Measurements from ENCODE around the gene CSGALNACT2. TPM values are rescaled to one million over a fixed set of nuclear protein-coding genes. Genes with fewer than 3 reads are reported as not detected.
A peak's percentile ranks its signal among the peaks of the same experiment; 100 is the strongest.
"Not testable (repeated sequence)": the region's sequence is repeated elsewhere in the genome, so short reads cannot be mapped to it uniquely, and the experiment has no call there.

The CSGALNACT2 gene
- total and polyA plus RNA-seq, 3 experiments from 2014 or later = 21.0 to 23.7 (median 21.7) TPM

- no peaks in the 10 kb centered on the region for H3K27me3 ChIP-seq (ENCODE audit: insufficient read depth, low read length, poor library complexity, severe bottlenecking)
- no peak overlapping the region for H3K4me3 ChIP-seq (ENCODE audit: low read length)
- peaks cover 35% of the 10 kb centered on the region for H3K36me3 ChIP-seq (ENCODE audit: insufficient read depth, low read length)
- H3K4me1 Mint-ChIP-seq = peaks cover 24 to 48% (median 28%) of the 10 kb centered on the region in 3 donors
- POLR2A ChIA-PET = interaction anchor here (1.0 kb wide), 1 partner anchor 35 kb away, joined by 4 read pairs; the partner anchor contains the start of gene CSGALNACT2
- H3K27ac Mint-ChIP-seq = peak overlapping the region in 6 of 8 donors; percentile 19 to 70 (median 33)
- H3K27ac ChIP-seq (ENCODE audit: low read depth, low read length) = no peak overlapping the region
- H3K9me3 Mint-ChIP-seq = peaks cover 0 to 1% (median 0%) of the 10 kb centered on the region in 5 donors
- H3K27me3 Mint-ChIP-seq = no peaks in the 10 kb centered on the region
- H3K4me1 ChIP-seq (ENCODE audit: insufficient read depth, low read length) = peaks cover 6% of the 10 kb centered on the region
- CTCF ChIA-PET = interaction anchor here (1.3 kb wide), 1 partner anchor 49 kb away, joined by 3 read pairs; no protein-coding TSS in a partner anchor
- H3K4me3 Mint-ChIP-seq = no peak overlapping the region
- H3K9me3 ChIP-seq (ENCODE audit: low read length) = no peaks in the 10 kb centered on the region
- no peak for DNase-seq
- peaks cover 10 to 80% (median 53%) of the 10 kb centered on the region in 3 donors for H3K36me3 Mint-ChIP-seq
These were observed 34.4 kb downstream of the CSGALNACT2 start for GRCh38 chr10:43172645-43173044.

GRCh38 chr10:43173120-43173519 is 34.9 kb downstream of the CSGALNACT2 start:
- POLR2A ChIA-PET = no interaction called here
- DNase-seq = no peak
- peaks cover 14 to 83% (median 58%) of the 10 kb centered on the region in 3 donors for H3K36me3 Mint-ChIP-seq
- CTCF ChIA-PET = no interaction called here
- peaks cover 37% of the 10 kb centered on the region for H3K36me3 ChIP-seq (ENCODE audit: insufficient read depth, low read length)
- H3K9me3 ChIP-seq (ENCODE audit: low read length) = no peaks in the 10 kb centered on the region
- H3K27me3 Mint-ChIP-seq = no peaks in the 10 kb centered on the region
- peak overlapping the region in 6 of 8 donors; percentile 8 to 70 (median 33) for H3K27ac Mint-ChIP-seq
- H3K4me1 ChIP-seq (ENCODE audit: insufficient read depth, low read length) = peaks cover 6% of the 10 kb centered on the region
- H3K4me1 Mint-ChIP-seq = peaks cover 24 to 48% (median 28%) of the 10 kb centered on the region in 3 donors
- H3K27ac ChIP-seq (ENCODE audit: low read depth, low read length) = no peak overlapping the region
- H3K4me3 ChIP-seq (ENCODE audit: low read length) = no peak overlapping the region
- H3K9me3 Mint-ChIP-seq = peaks cover 0 to 1% (median 0%) of the 10 kb centered on the region in 5 donors
- H3K4me3 Mint-ChIP-seq = no peak overlapping the region
- H3K27me3 ChIP-seq (ENCODE audit: insufficient read depth, low read length, poor library complexity, severe bottlenecking) = no peaks in the 10 kb centered on the region

DNA sequence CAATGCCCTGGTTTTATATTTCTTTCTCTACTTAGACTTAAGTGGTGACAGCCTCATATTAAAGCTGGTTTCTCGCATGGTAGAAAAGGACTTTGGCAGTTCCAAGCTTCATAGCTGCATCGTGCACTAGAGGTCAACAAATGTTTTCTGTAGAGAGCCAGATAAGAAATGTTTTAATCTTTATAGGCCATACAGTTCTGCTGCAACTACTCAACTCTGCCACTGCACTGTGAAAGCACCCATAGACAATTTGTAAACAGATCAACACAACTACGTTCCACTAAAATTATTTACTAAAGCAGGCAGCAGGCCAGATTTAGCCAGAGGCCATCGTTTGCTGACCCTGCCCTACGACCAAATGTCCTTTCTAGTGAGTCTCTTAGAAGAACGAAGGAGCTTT is 36.7 kb downstream of the CSGALNACT2 start:
- Mint-ChIP-seq H3K4me3 (no peak overlapping the region), H3K4me1 (peaks cover 24 to 35% (median 28%) of the 10 kb centered on the region in 3 donors), H3K27me3 (no peaks in the 10 kb centered on the region), H3K9me3 (peaks cover 0 to 5% (median 2%) of the 10 kb centered on the region in 5 donors), H3K27ac (peak overlapping the region in 1 of 8 donors; percentile 30), H3K36me3 (peaks cover 26 to 85% (median 58%) of the 10 kb centered on the region in 3 donors)
- ChIA-PET POLR2A (no interaction called here), CTCF (no interaction called here)
- no peak for DNase-seq
- Histone ChIP-seq H3K4me1 (ENCODE audit: insufficient read depth, low read length) (peaks cover 6% of the 10 kb centered on the region), H3K27me3 (ENCODE audit: insufficient read depth, low read length, poor library complexity, severe bottlenecking) (no peaks in the 10 kb centered on the region), H3K9me3 (ENCODE audit: low read length) (no peaks in the 10 kb centered on the region), H3K27ac (ENCODE audit: low read depth, low read length) (no peak overlapping the region), H3K36me3 (ENCODE audit: insufficient read depth, low read length) (peaks cover 34% of the 10 kb centered on the region), H3K4me3 (ENCODE audit: low read length) (no peak overlapping the region)

DNA sequence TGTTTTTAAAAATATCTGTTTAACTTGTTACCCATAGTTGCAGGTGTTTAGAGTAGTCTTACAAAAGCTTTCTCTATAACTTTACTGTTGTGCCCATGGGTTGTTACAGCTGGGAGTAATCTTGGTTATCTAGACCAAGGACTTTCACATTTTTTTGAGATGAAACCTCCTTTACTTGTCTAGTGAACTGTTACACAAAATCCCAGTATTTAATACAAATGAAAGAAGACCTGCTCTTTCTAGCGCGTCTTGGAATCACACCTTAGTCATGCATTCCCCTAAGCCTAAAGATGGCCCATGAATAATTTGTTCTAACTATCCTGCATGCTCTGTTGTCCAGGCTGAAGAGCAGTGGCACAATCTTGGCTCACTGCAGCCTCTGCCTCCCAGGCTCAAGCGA is 38.0 kb downstream of the CSGALNACT2 start:
- ChIA-PET CTCF (no interaction called here), POLR2A (no interaction called here)
- Mint-ChIP-seq H3K36me3 (peaks cover 26 to 88% (median 53%) of the 10 kb centered on the region in 3 donors), H3K4me3 (no peak overlapping the region), H3K27me3 (no peaks in the 10 kb centered on the region), H3K4me1 (peaks cover 20 to 25% (median 22%) of the 10 kb centered on the region in 3 donors), H3K9me3 (peaks cover 0 to 5% (median 2%) of the 10 kb centered on the region in 5 donors), H3K27ac (peak overlapping the region in 1 of 8 donors; percentile 68)
- Histone ChIP-seq H3K27me3 (ENCODE audit: insufficient read depth, low read length, poor library complexity, severe bottlenecking) (no peaks in the 10 kb centered on the region), H3K9me3 (ENCODE audit: low read length) (no peaks in the 10 kb centered on the region), H3K4me3 (ENCODE audit: low read length) (no peak overlapping the region), H3K4me1 (ENCODE audit: insufficient read depth, low read length) (peaks cover 6% of the 10 kb centered on the region), H3K27ac (ENCODE audit: low read depth, low read length) (no peak overlapping the region), H3K36me3 (ENCODE audit: insufficient read depth, low read length) (peaks cover 38% of the 10 kb centered on the region)
- no peak for DNase-seq

- POLR2A ChIA-PET = no interaction called here
- peak overlapping the region in 1 of 8 donors; percentile 73 for H3K27ac Mint-ChIP-seq
- Histone ChIP-seq H3K27ac (ENCODE audit: low read depth, low read length) (no peak overlapping the region), H3K4me3 (ENCODE audit: low read length) (no peak overlapping the region), H3K4me1 (ENCODE audit: insufficient read depth, low read length) (no peaks in the 10 kb centered on the region), H3K36me3 (ENCODE audit: insufficient read depth, low read length) (peaks cover 29% of the 10 kb centered on the region), H3K27me3 (ENCODE audit: insufficient read depth, low read length, poor library complexity, severe bottlenecking) (no peaks in the 10 kb centered on the region), H3K9me3 (ENCODE audit: low read length) (no peaks in the 10 kb centered on the region)
- H3K36me3 Mint-ChIP-seq = peaks cover 26 to 91% (median 52%) of the 10 kb centered on the region in 3 donors
- H3K9me3 Mint-ChIP-seq = peaks cover 0 to 5% (median 2%) of the 10 kb centered on the region in 5 donors
- H3K4me1 Mint-ChIP-seq = peaks cover 9 to 12% (median 10%) of the 10 kb centered on the region in 3 donors
- H3K4me3 Mint-ChIP-seq = no peak overlapping the region
- CTCF ChIA-PET = no interaction called here
- H3K27me3 Mint-ChIP-seq = no peaks in the 10 kb centered on the region
- DNase-seq = no peak
These were observed 39.4 kb downstream of the CSGALNACT2 start for GRCh38 chr10:43177595-43177994.

DNA sequence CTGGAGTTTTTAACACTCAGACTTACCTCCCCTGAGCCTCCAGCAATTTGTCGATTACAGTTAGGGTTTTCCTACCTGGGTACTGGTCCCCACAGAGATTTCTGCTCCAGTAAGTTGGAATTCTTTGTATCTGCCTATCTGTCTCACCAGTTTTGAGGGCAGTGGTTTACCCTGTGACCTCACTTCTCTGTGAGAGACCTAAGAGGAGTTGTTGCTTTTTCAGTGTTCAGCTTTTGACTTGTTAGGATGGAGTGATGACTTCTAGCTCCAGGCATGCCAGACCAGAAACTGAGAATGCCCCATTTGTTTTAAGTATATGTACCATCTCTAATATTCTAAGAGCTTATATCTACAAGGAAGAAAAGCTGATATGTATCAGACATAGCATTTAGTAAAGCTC is 42.9 kb downstream of the CSGALNACT2 start:
- Histone ChIP-seq H3K36me3 (ENCODE audit: insufficient read depth, low read length) (peaks cover 30% of the 10 kb centered on the region), H3K4me1 (ENCODE audit: insufficient read depth, low read length) (no peaks in the 10 kb centered on the region), H3K27me3 (ENCODE audit: insufficient read depth, low read length, poor library complexity, severe bottlenecking) (no peaks in the 10 kb centered on the region), H3K27ac (ENCODE audit: low read depth, low read length) (no peak overlapping the region), H3K9me3 (ENCODE audit: low read length) (no peaks in the 10 kb centered on the region), H3K4me3 (ENCODE audit: low read length) (no peak overlapping the region)
- Mint-ChIP-seq H3K4me1 (peaks cover 0 to 3% (median 2%) of the 10 kb centered on the region in 3 donors), H3K4me3 (no peak overlapping the region), H3K36me3 (peaks cover 30 to 90% (median 46%) of the 10 kb centered on the region in 3 donors), H3K27ac (peak overlapping the region in 2 of 8 donors; percentile 21 to 88), H3K27me3 (no peaks in the 10 kb centered on the region), H3K9me3 (peaks cover 0 to 5% (median 2%) of the 10 kb centered on the region in 5 donors)
- ChIA-PET CTCF (interaction anchor here (1.5 to 1.7 kb wide), 2 partner anchors 17 to 24 kb away, joined by 3 to 5 read pairs; no protein-coding TSS in a partner anchor), POLR2A (no interaction called here)
- no peak for DNase-seq

- H3K4me3 ChIP-seq (ENCODE audit: low read length); H3K9me3 Mint-ChIP-seq; H3K27me3 Mint-ChIP-seq; POLR2A ChIA-PET; CTCF ChIA-PET; H3K27me3 ChIP-seq (ENCODE audit: insufficient read depth, low read length, poor library complexity, severe bottlenecking); H3K4me1 Mint-ChIP-seq; H3K9me3 ChIP-seq (ENCODE audit: low read length); H3K4me1 ChIP-seq (ENCODE audit: insufficient read depth, low read length); H3K4me3 Mint-ChIP-seq; H3K27ac ChIP-seq (ENCODE audit: low read depth, low read length); DNase-seq: not testable (repeated sequence)
- Mint-ChIP-seq H3K27ac (peak overlapping the region in 2 of 8 donors; percentile 66 to 74), H3K36me3 (peaks cover 17 to 90% (median 33%) of the 10 kb centered on the region in 3 donors)
- H3K36me3 ChIP-seq (ENCODE audit: insufficient read depth, low read length) = peaks cover 21% of the 10 kb centered on the region
These were observed 45.5 kb downstream of the CSGALNACT2 start for GRCh38 chr10:43183764-43184163.

- H3K4me1 ChIP-seq (ENCODE audit: insufficient read depth, low read length) = no peaks in the 10 kb centered on the region
- no peak overlapping the region for H3K4me3 ChIP-seq (ENCODE audit: low read length)
- H3K27ac Mint-ChIP-seq = no peak overlapping the region
- no peaks in the 10 kb centered on the region for H3K9me3 Mint-ChIP-seq
- no peak overlapping the region for H3K27ac ChIP-seq (ENCODE audit: low read depth, low read length)
- no peaks in the 10 kb centered on the region for H3K9me3 ChIP-seq (ENCODE audit: low read length)
- POLR2A ChIA-PET = no interaction called here
- CTCF ChIA-PET = no interaction called here
- H3K27me3 ChIP-seq (ENCODE audit: insufficient read depth, low read length, poor library complexity, severe bottlenecking) = no peaks in the 10 kb centered on the region
- peaks cover 0 to 1% of the 10 kb centered on the region in 2 donors for H3K27me3 Mint-ChIP-seq
- H3K4me1 Mint-ChIP-seq = peaks cover 0 to 1% (median 0%) of the 10 kb centered on the region in 3 donors
- peaks cover 8 to 68% (median 22%) of the 10 kb centered on the region in 3 donors for H3K36me3 Mint-ChIP-seq
- no peak overlapping the region for H3K4me3 Mint-ChIP-seq
- H3K36me3 ChIP-seq (ENCODE audit: insufficient read depth, low read length) = peaks cover 17% of the 10 kb centered on the region
- DNase-seq = no peak
These were observed 47.9 kb downstream of the CSGALNACT2 start for GRCh38 chr10:43186150-43186549.

All from CD8-positive, alpha-beta memory T cell (primary cell).